Ishikawa (cell line): ENCODE data around the gene GPR78.

Source experiments
- CEBPB ChIP-seq: IDR thresholded peaks from 2 replicates; pipeline ENCODE4 v1.6.1; 2012
- CREB1 ChIP-seq: IDR thresholded peaks from 2 replicates; pipeline ENCODE4 v1.6.1; 2012; ENCODE audit warnings: low read depth
- EGR1 ChIP-seq: IDR thresholded peaks from 2 replicates; pipeline ENCODE4 v1.6.1; 2012
- EP300 ChIP-seq: IDR thresholded peaks from 2 replicates; pipeline ENCODE4 v1.6.1; 2012; ENCODE audit warnings: borderline replicate concordance
- FOXM1 ChIP-seq: IDR thresholded peaks from 2 replicates; pipeline ENCODE4 v1.6.1; 2012; ENCODE audit warnings: low read depth, borderline replicate concordance
- MAX ChIP-seq: IDR thresholded peaks from 2 replicates; pipeline ENCODE4 v1.6.1; 2012
- NFIC ChIP-seq: IDR thresholded peaks from 2 replicates; pipeline ENCODE4 v1.6.1; 2012
- RAD21 ChIP-seq: IDR thresholded peaks from 2 replicates; pipeline ENCODE4 v1.6.1; 2012; ENCODE audit warnings: low read depth
- REST ChIP-seq: IDR thresholded peaks from 2 replicates; pipeline ENCODE4 v1.6.1; 2012; ENCODE audit warnings: low read depth, mild to moderate bottlenecking
- TAF1 ChIP-seq: IDR thresholded peaks from 2 replicates; pipeline ENCODE4 v1.6.1; 2012; ENCODE audit warnings: low read depth, mild to moderate bottlenecking
- TCF12 ChIP-seq: IDR thresholded peaks from 2 replicates; pipeline ENCODE4 v1.6.1; 2012; ENCODE audit warnings: low read depth
- TEAD4 ChIP-seq: IDR thresholded peaks from 2 replicates; pipeline ENCODE4 v1.6.1; 2012
- USF1 ChIP-seq: IDR thresholded peaks from 2 replicates; pipeline ENCODE4 v1.6.1; 2012
- YY1 ChIP-seq: IDR thresholded peaks from 2 replicates; pipeline ENCODE4 v1.6.1; 2012; ENCODE audit warnings: low read depth
- ZBTB7A ChIP-seq: IDR thresholded peaks from 2 replicates; pipeline ENCODE4 v1.6.1; 2012; ENCODE audit warnings: low read depth

The GPR78 gene

GRCh38 chr4:8536467-8536866 is 43.7 kb upstream of the GPR78 start:
- TF ChIP-seq USF1 (no peak), RAD21 (no peak), EGR1 (no peak), NFIC (no peak), CREB1 (no peak), YY1 (no peak), MAX (no peak), FOXM1 (no peak), ZBTB7A (no peak), REST (no peak), CEBPB (no peak), TAF1 (no peak)

GRCh38 chr4:8537041-8537461 is 43.1 kb upstream of the GPR78 start:
- TF ChIP-seq TAF1 (no peak), CREB1 (no peak), REST (no peak), FOXM1 (no peak), NFIC (peak; percentile 86), ZBTB7A (no peak), USF1 (no peak), MAX (no peak), EP300 (no peak), TEAD4 (no peak), TCF12 (no peak), EGR1 (peak; percentile 42; the same call in 1 of the 2 replicates), RAD21 (no peak), YY1 (no peak), CEBPB (peak; percentile 56)

- no peak for TF ChIP-seq TAF1
- TF ChIP-seq RAD21 = no peak
- no peak for TF ChIP-seq CEBPB
- no peak for TF ChIP-seq EP300
- TF ChIP-seq EGR1 = no peak
Observed at GRCh38 chr4:8538076-8538702, 42.0 kb upstream of the GPR78 start.

GRCh38 chr4:8538703-8539567 is 41.3 kb upstream of the GPR78 start:
- TF ChIP-seq TEAD4 (no peak), ZBTB7A (no peak), TCF12 (no peak), CREB1 (no peak), EP300 (no peak), FOXM1 (no peak), YY1 (no peak), MAX (no peak), CEBPB (no peak), REST (no peak), NFIC (no peak; the same call in 1 of the 2 replicates), USF1 (no peak), TAF1 (no peak), EGR1 (no peak), RAD21 (no peak)
